Endothelial cell (in vitro differentiated cells): ENCODE results near the gene LRRC72. TPM values are rescaled to one million over a fixed set of nuclear protein-coding genes. Genes with fewer than 3 reads are reported as not detected.
"Not testable (repeated sequence)": the region's sequence is repeated elsewhere in the genome, so short reads cannot be mapped to it uniquely, and the experiment has no call there.

Source experiments
- DNase-seq: peaks from one replicate; pipeline ENCODE4 v3.0.0; 2021; ENCODE audit warnings: low spot score
- H3K27ac Mint-ChIP-seq: one replicate; pipeline ENCODE4 v1.8.0; 2021; ENCODE audit warnings: mixed read lengths, inconsistent platforms; ENCODE audit not compliant: unreplicated experiment
- H3K27me3 Mint-ChIP-seq: one replicate; pipeline ENCODE4 v1.8.0; 2021; ENCODE audit warnings: mild to moderate bottlenecking, moderate library complexity, mixed read lengths, inconsistent platforms; ENCODE audit not compliant: unreplicated experiment
- H3K36me3 Mint-ChIP-seq: one replicate; pipeline ENCODE4 v1.8.0; 2021; ENCODE audit warnings: mild to moderate bottlenecking, low read depth, mixed read lengths, inconsistent platforms; ENCODE audit not compliant: unreplicated experiment
- H3K4me1 Mint-ChIP-seq: one replicate; pipeline ENCODE4 v1.8.0; 2021; ENCODE audit warnings: mild to moderate bottlenecking, mixed read lengths, inconsistent platforms; ENCODE audit not compliant: unreplicated experiment
- H3K4me3 Mint-ChIP-seq: one replicate; pipeline ENCODE4 v1.8.0; 2021; ENCODE audit warnings: mild to moderate bottlenecking, mixed read lengths, inconsistent platforms; ENCODE audit not compliant: unreplicated experiment
- H3K9me3 Mint-ChIP-seq: one replicate; pipeline ENCODE4 v1.8.0; 2021; ENCODE audit warnings: mixed read lengths, inconsistent platforms; ENCODE audit not compliant: unreplicated experiment
- CTCF ChIP-seq: fragments of 200-600 bp; sonication (generic); IDR thresholded peaks from one replicate; pipeline ENCODE4 v1.5.0; 2021; ENCODE audit warnings: antibody characterized with exemption; ENCODE audit not compliant: unreplicated experiment
- total RNA-seq: library from RNA; stranded (reverse); fragmentation: NEBNext Ultra II Directional; extraction: Animal tissue kit (Norgen Biotek cat#: 25700); gene quantifications from one replicate; pipeline ENCODE4 v1.2.1, GENCODE V29; 2021; ENCODE audit not compliant: unreplicated experiment

LRRC72 gene
- total RNA-seq, 1 donor from 2014 or later: not detected

GRCh38 chr7:16528520-16528919, 1.9 kb downstream of the LRRC72 start:
- no peak for TF ChIP-seq CTCF
- Mint-ChIP-seq H3K36me3 (no peaks in the 10 kb centered on the region), H3K4me1 (no peaks in the 10 kb centered on the region), H3K4me3 (no peak overlapping the region), H3K9me3 (no peaks in the 10 kb centered on the region), H3K27me3 (no peaks in the 10 kb centered on the region), H3K27ac (no peak overlapping the region)
- no peak for DNase-seq

DNA sequence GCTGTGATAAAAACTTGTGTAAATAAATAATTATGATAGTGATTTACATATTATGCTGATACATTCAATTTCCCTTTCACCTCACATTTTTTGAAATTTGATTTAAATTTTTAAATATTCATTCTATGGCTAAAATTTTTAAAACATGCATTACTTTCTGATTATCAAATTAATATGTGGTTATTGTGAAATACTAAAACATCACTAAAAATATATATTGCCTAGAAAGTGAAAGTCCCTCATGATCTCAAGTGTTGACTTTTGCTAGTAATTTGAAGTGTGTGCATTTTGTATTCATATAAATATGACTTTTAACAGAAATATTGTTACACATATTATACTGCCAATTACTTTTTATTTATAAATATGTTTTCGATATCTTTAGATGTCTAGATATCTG, 3.1 kb downstream of the LRRC72 start:
- H3K4me3 Mint-ChIP-seq: no peak overlapping the region
- no peaks in the 10 kb centered on the region for H3K4me1 Mint-ChIP-seq
- H3K9me3 Mint-ChIP-seq: no peaks in the 10 kb centered on the region
- no peaks in the 10 kb centered on the region for H3K36me3 Mint-ChIP-seq
- no peak overlapping the region for H3K27ac Mint-ChIP-seq
- no peaks in the 10 kb centered on the region for H3K27me3 Mint-ChIP-seq
- no peak for DNase-seq
- TF ChIP-seq CTCF: no peak

GRCh38 chr7:16531707-16532106, 5.1 kb downstream of the LRRC72 start:
- Mint-ChIP-seq H3K27ac (no peak overlapping the region), H3K9me3 (no peaks in the 10 kb centered on the region), H3K4me3 (no peak overlapping the region), H3K27me3 (no peaks in the 10 kb centered on the region), H3K36me3 (no peaks in the 10 kb centered on the region), H3K4me1 (no peaks in the 10 kb centered on the region)
- DNase-seq: no peak
- no peak for TF ChIP-seq CTCF

- no peaks in the 10 kb centered on the region for H3K36me3 Mint-ChIP-seq
- no peaks in the 10 kb centered on the region for H3K27me3 Mint-ChIP-seq
- no peak overlapping the region for H3K27ac Mint-ChIP-seq
- no peak overlapping the region for H3K4me3 Mint-ChIP-seq
- no peak for TF ChIP-seq CTCF
- H3K9me3 Mint-ChIP-seq: no peaks in the 10 kb centered on the region
- no peaks in the 10 kb centered on the region for H3K4me1 Mint-ChIP-seq
- DNase-seq: no peak
Measured at GRCh38 chr7:16532272-16532671, 5.6 kb downstream of the LRRC72 start.

DNA sequence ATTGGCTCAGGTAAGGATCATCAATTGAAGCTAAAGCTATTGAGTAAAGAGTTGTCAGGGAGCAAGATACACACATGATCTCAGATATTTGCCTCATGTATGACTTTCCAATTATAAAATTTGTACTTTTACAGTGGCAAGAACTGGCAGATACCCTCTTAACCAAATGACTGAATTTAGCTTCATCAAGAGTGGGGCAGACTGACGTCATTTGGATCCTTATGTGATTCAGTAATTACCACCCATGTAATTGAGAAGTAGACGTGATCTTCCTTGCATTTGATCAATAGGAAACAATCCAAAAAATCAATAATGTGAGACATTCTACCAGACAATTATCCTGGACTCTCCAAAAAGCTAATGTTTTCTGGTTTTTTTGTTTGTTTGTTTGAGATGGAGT, 8.9 kb downstream of the LRRC72 start:
- Mint-ChIP-seq H3K27me3 (no peaks in the 10 kb centered on the region), H3K36me3 (no peaks in the 10 kb centered on the region), H3K9me3 (no peaks in the 10 kb centered on the region), H3K4me1 (no peaks in the 10 kb centered on the region), H3K4me3 (no peak overlapping the region), H3K27ac (no peak overlapping the region)
- DNase-seq: no peak
- TF ChIP-seq CTCF: no peak

GRCh38 chr7:16540559-16540958, 13.9 kb downstream of the LRRC72 start:
- not testable (repeated sequence) for H3K4me1 Mint-ChIP-seq, H3K27me3 Mint-ChIP-seq, H3K36me3 Mint-ChIP-seq, DNase-seq, H3K4me3 Mint-ChIP-seq, H3K27ac Mint-ChIP-seq, H3K9me3 Mint-ChIP-seq
